IMR-90 (cell line): ENCODE results near the gene C16orf74. TPM values are rescaled to one million over a fixed set of nuclear protein-coding genes. Genes with fewer than 3 reads are reported as not detected.

Experiments
- ATAC-seq: fragments of 200-7000 bp; cut with Tn5 transposase; 2 replicates; pipeline ENCODE4 v1.9.1; 2020; ENCODE audit warnings: low read depth, mild to moderate bottlenecking, moderate library complexity
- BruUV-seq: library from RNA; stranded (reverse); fragments of 400-500 nt; replicated peaks from 2 replicates; lab custom pipeline; 2021; lab: Mats Ljungman, UMichigan
- CTCF ChIA-PET: fragments of 300-600 bp; formaldehyde crosslinking; extraction: SDS; loops from one replicate; lab custom pipeline; 2021; ENCODE audit warnings: antibody characterized with exemption; lab: Yijun Ruan, JAX
- POLR2A ChIA-PET: fragments of 300-600 bp; sonication (Branson Sonifier 250); formaldehyde crosslinking; loops from one replicate; lab custom pipeline; 2022; ENCODE audit warnings: antibody characterized with exemption; ENCODE audit not compliant: unreplicated experiment; lab: Charles Lee
- DNase-seq: peaks from one replicate; pipeline ENCODE4 v3.0.0; 2013
- H2AFZ ChIP-seq: replicated peaks from 2 replicates; pipeline ENCODE3; 2013; ENCODE audit warnings: low read length, mild to moderate bottlenecking; ENCODE audit not compliant: poor library complexity
- H2AK5ac ChIP-seq: 2 replicates; pipeline ENCODE4 v1.6.1; 2013; ENCODE audit warnings: low read depth, low read length, inconsistent platforms
- H2AK9ac ChIP-seq: replicated peaks from 2 replicates; pipeline ENCODE3; 2013; ENCODE audit warnings: mild to moderate bottlenecking, low read depth, low read length, moderate library complexity; ENCODE audit not compliant: poor library complexity
- H2BK120ac ChIP-seq: 2 replicates; pipeline ENCODE4 v1.6.1; 2013; ENCODE audit warnings: low read depth, low read length, inconsistent platforms
- H2BK15ac ChIP-seq: 3 replicates; pipeline ENCODE4 v1.6.1; 2013; ENCODE audit warnings: low read depth, low read length, inconsistent platforms
- H2BK20ac ChIP-seq: 2 replicates; pipeline ENCODE4 v1.6.1; 2013; ENCODE audit warnings: low read depth, mild to moderate bottlenecking, inconsistent platforms, low read length, moderate library complexity
- H2BK5ac ChIP-seq: 2 replicates; pipeline ENCODE4 v1.6.1; 2013; ENCODE audit warnings: mild to moderate bottlenecking, low read depth, low read length, inconsistent platforms; ENCODE audit not compliant: poor library complexity, severe bottlenecking
- H3K14ac ChIP-seq: replicated peaks from 2 replicates; pipeline ENCODE4 v1.6.1; 2013; ENCODE audit warnings: low read depth, low read length, inconsistent platforms
- H3K18ac ChIP-seq: 2 replicates; pipeline ENCODE4 v1.6.1; 2013; ENCODE audit warnings: low read depth, low read length, control low read depth
- H3K23ac ChIP-seq: 2 replicates; pipeline ENCODE4 v1.6.1; 2013; ENCODE audit warnings: low read depth, low read length, inconsistent platforms
- H3K27ac ChIP-seq: 2 replicates; pipeline ENCODE4 v1.5.1; 2013; ENCODE audit warnings: mild to moderate bottlenecking, control low read depth, low read length; ENCODE audit not compliant: insufficient read depth
- H3K27me3 ChIP-seq: 2 replicates; pipeline ENCODE4 v1.6.1; 2013; ENCODE audit warnings: low read length; ENCODE audit not compliant: control insufficient read depth, insufficient read depth
- H3K36me3 ChIP-seq: 2 replicates; pipeline ENCODE4 v1.6.1; 2013; ENCODE audit warnings: low read length, mixed read lengths; ENCODE audit not compliant: control insufficient read depth, insufficient read depth
- H3K4ac ChIP-seq: 2 replicates; pipeline ENCODE4 v1.6.1; 2013; ENCODE audit warnings: low read depth, low read length, inconsistent platforms
- H3K4me1 ChIP-seq: 2 replicates; pipeline ENCODE4 v1.6.1; 2013; ENCODE audit warnings: low read length, mixed read lengths; ENCODE audit not compliant: control insufficient read depth, insufficient read depth
- H3K4me2 ChIP-seq: 2 replicates; pipeline ENCODE4 v1.6.1; 2013; ENCODE audit warnings: low read depth, mild to moderate bottlenecking, control low read depth, low read length, moderate library complexity
- H3K4me3 ChIP-seq: 2 replicates; pipeline ENCODE4 v1.5.1; 2013; ENCODE audit warnings: low read depth, mild to moderate bottlenecking, control low read depth, low read length, moderate library complexity; ENCODE audit not compliant: insufficient read depth
- H3K56ac ChIP-seq: 2 replicates; pipeline ENCODE4 v1.6.1; 2013; ENCODE audit warnings: low read length, inconsistent platforms; ENCODE audit not compliant: insufficient read depth; ENCODE audit errors: extremely low read depth
- H3K79me1 ChIP-seq, 2 experiments: 2 replicates each; pipeline ENCODE4 v1.6.1; 2013; ENCODE audit warnings: low read length in 2 of 2, inconsistent platforms in 1 of 2, low read depth in 1 of 2
- H3K9ac ChIP-seq: 2 replicates; pipeline ENCODE4 v1.6.1; 2013; ENCODE audit warnings: low read depth, low read length, control low read depth
- H3K9me1 ChIP-seq: 2 replicates; pipeline ENCODE4 v1.6.1; 2013; ENCODE audit warnings: low read length, inconsistent platforms; ENCODE audit not compliant: insufficient read depth
- H3K9me3 ChIP-seq: 2 replicates; pipeline ENCODE4 v1.6.1; 2013; ENCODE audit warnings: low read length; ENCODE audit not compliant: control insufficient read depth, insufficient read depth
- H4K20me1 ChIP-seq: 2 replicates; pipeline ENCODE4 v1.6.1; 2013; ENCODE audit warnings: low read length, inconsistent platforms; ENCODE audit not compliant: insufficient read depth
- H4K5ac ChIP-seq: 2 replicates; pipeline ENCODE4 v1.6.1; 2013; ENCODE audit warnings: mild to moderate bottlenecking, low read depth, low read length, control low read depth
- H4K8ac ChIP-seq, 2 experiments: 2 replicates each; pipeline ENCODE4 v1.6.1; 2013; ENCODE audit warnings: low read depth in 2 of 2, low read length in 2 of 2, control low read depth in 1 of 2, inconsistent platforms in 1 of 2
- H4K91ac ChIP-seq: 2 replicates; pipeline ENCODE4 v1.6.1; 2013; ENCODE audit warnings: low read depth, low read length, inconsistent platforms; ENCODE audit not compliant: insufficient read depth
- CEBPB ChIP-seq: IDR thresholded peaks from 2 replicates; pipeline ENCODE4 v1.6.1; 2012; ENCODE audit warnings: low read depth, low read length, improper control_type of control experiment
- NFE2L2 ChIP-seq: fragments of 150-350 bp; IDR thresholded peaks from 2 replicates; pipeline ENCODE4 v1.6.1; 2016; ENCODE audit warnings: low read depth, mild to moderate bottlenecking, low read length
- RFX5 ChIP-seq: IDR thresholded peaks from 2 replicates; pipeline ENCODE4 v1.8.0; 2012; ENCODE audit warnings: low read depth, mild to moderate bottlenecking, low read length, moderate library complexity
- WGBS, 2 experiments: methylation state at CpG; one replicate each; pipeline versions ENCODE4 v1.1.5 to v1.1.7; 2013; ENCODE audit warnings: missing lambda C conversion rate in 2 of 2; ENCODE audit not compliant: insufficient read length in 1 of 2; ENCODE audit errors: extremely low coverage in 2 of 2; 5-methylcytosine and 5-hydroxymethylcytosine counted together
- dilution Hi-C: fragments of 300-500 bp; cut with HindIII; formaldehyde crosslinking; loops from one replicate; pipeline ENCODE4 v1.14.3; 2018; ENCODE audit warnings: low sequenced_read_pairs; ENCODE audit not compliant: unreplicated experiment
- in situ Hi-C: fragments of 300-500 bp; cut with MboI; formaldehyde crosslinking; loops from 3 replicates; pipeline ENCODE4 v1.14.3; 2019; ENCODE audit warnings: low sequenced_read_pairs, inconsistent platforms, mixed read lengths
- intact Hi-C: fragments of 100-400 bp; cut with micrococcal nuclease; formaldehyde crosslinking; loops from 2 replicates; pipeline ENCODE4 v1.10.0; 2022
- polyA plus RNA-seq, 3 experiments: library from polyadenylated mRNA; depleted of rRNA; stranded (reverse); fragments of >200 nt; gene quantifications; 2 replicates each; pipeline ENCODE4 v1.2.3, GENCODE V29; 2012; ENCODE audit warnings: low replicate concordance in 1 of 3
- total RNA-seq: library from RNA; depleted of rRNA; stranded (reverse); fragments of >200 nt; gene quantifications from 2 replicates; pipeline ENCODE4 v1.2.3, GENCODE V29; 2012
- TF ChIP-seq, protein P1 (sequence below): fragments of 150-350 bp; IDR thresholded peaks from 2 replicates; pipeline ENCODE4 v1.6.1; 2016; ENCODE audit warnings: low read depth, mild to moderate bottlenecking, low read length, moderate library complexity, borderline replicate concordance
- TF ChIP-seq, protein P2 (sequence below): fragments of 150-350 bp; IDR thresholded peaks from 2 replicates; pipeline ENCODE4 v1.6.1; 2017; ENCODE audit warnings: mild to moderate bottlenecking, antibody characterized with exemption, low read length, low read depth

Gene C16orf74
- total and polyA plus RNA-seq, 2 of the 4 experiments (the other 2 are of a cell fraction), result 4.5 to 12.2 TPM

DNA sequence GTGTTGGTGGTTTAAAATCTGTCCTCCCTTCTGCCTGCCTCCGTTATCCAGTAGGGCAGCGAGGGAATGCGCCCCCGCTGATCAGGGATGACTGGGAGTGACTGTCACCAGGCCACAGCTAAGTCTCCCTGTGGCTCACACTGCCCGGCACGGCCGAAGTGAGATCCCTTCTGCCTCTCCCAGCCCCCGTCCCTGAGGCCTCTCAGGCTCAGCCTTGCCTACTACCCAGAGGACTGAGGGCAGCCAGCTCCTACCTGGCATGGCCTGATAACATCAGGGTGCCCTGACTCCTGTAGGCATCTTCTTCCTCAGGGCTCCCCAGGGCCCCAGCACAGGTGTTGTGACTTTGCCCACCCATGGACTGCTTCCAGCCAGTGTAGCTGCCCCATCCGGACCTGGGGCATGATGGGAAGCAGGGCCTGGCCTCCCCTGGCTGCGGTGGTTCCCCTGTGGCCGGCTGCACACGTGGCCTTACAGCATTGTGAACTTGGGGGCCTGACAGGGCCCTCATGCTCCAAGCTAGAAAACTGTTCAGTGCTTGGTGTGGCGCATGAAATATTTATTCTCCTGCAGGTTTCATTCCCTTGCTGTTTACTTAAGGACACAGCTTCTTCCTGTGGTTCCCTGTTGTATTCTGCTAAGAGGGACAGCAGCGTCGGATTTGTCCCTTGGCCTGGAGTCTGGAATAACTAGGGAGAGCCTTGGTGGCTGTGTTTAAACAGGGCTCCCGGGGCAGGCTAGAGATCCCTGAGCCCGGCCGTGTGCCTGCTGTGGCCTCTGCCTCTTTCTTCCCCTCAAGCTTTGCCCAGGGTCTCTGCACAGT is 92.2 kb downstream of the C16orf74 start:
- no peak overlapping the region for H4K8ac ChIP-seq
- peaks cover 10 to 29% of the 10 kb centered on the region in 2 experiments for H3K79me1 ChIP-seq
- dilution Hi-C loops, result no loop called here
- no peak overlapping the region for H3K14ac ChIP-seq
- no peak overlapping the region for H2BK120ac ChIP-seq
- ChIA-PET CTCF (interaction anchor here (0.6 kb wide), 1 partner anchor 464 kb away, joined by 3 read pairs; no protein-coding TSS in a partner anchor), POLR2A (no interaction called here)
- peaks cover 26% of the 10 kb centered on the region for H4K20me1 ChIP-seq
- TF ChIP-seq, protein P1, sequence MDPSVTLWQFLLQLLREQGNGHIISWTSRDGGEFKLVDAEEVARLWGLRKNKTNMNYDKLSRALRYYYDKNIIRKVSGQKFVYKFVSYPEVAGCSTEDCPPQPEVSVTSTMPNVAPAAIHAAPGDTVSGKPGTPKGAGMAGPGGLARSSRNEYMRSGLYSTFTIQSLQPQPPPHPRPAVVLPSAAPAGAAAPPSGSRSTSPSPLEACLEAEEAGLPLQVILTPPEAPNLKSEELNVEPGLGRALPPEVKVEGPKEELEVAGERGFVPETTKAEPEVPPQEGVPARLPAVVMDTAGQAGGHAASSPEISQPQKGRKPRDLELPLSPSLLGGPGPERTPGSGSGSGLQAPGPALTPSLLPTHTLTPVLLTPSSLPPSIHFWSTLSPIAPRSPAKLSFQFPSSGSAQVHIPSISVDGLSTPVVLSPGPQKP, result no peak
- TF ChIP-seq CEBPB (no peak), NFE2L2 (no peak), RFX5 (no peak)
- TF ChIP-seq, protein P2, sequence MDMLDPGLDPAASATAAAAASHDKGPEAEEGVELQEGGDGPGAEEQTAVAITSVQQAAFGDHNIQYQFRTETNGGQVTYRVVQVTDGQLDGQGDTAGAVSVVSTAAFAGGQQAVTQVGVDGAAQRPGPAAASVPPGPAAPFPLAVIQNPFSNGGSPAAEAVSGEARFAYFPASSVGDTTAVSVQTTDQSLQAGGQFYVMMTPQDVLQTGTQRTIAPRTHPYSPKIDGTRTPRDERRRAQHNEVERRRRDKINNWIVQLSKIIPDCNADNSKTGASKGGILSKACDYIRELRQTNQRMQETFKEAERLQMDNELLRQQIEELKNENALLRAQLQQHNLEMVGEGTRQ, result no peak
- no peak overlapping the region for H2BK15ac ChIP-seq
- in situ Hi-C loops, result loop anchor here (5.0 kb wide), 1 partner anchor 59 kb away; no protein-coding TSS in a partner anchor
- BruUV-seq, result no TSS peak
- no peak overlapping the region for H2AK5ac ChIP-seq
- H4K5ac ChIP-seq, result no peak overlapping the region
- H3K36me3 ChIP-seq, result peaks cover 80% of the 10 kb centered on the region
- 96% methylated on average over 8 of the region's 18 CpGs; no CpG with 5 or more reads in 1 of the 2 experiments for WGBS, 2 experiments
- no peak overlapping the region for H2AK9ac ChIP-seq
- H2AFZ ChIP-seq, result no peak overlapping the region
- H3K9me1 ChIP-seq, result no peaks in the 10 kb centered on the region
- peaks cover under 1% of the 10 kb centered on the region for H3K4me1 ChIP-seq
- no peak overlapping the region for H3K27ac ChIP-seq
- H3K9ac ChIP-seq, result no peak overlapping the region
- no peak overlapping the region for H2BK5ac ChIP-seq
- ATAC-seq, result no peak
- intact Hi-C loops, result loop anchor here (5.0 kb wide), 1 partner anchor 59 kb away; no protein-coding TSS in a partner anchor
- H3K4me3 ChIP-seq, result no peak overlapping the region
- H3K4me2 ChIP-seq, result no peak overlapping the region
- no peak overlapping the region for H3K18ac ChIP-seq
- no peak overlapping the region for H3K56ac ChIP-seq
- DNase-seq, result no peak
- H3K23ac ChIP-seq, result no peak overlapping the region
- no peak overlapping the region for H2BK20ac ChIP-seq
- H4K91ac ChIP-seq, result no peak overlapping the region
- H3K27me3 ChIP-seq, result no peaks in the 10 kb centered on the region
- H3K9me3 ChIP-seq, result no peaks in the 10 kb centered on the region
- H3K4ac ChIP-seq, result no peak overlapping the region
